Measurements from ENCODE around the gene KRTAP19-2. TPM values are rescaled to one million over a fixed set of nuclear protein-coding genes. Genes with fewer than 3 reads are reported as not detected.

Gene KRTAP19-2
- polyA plus RNA-seq, 3 donors from 2014 or later = not detected

DNA sequence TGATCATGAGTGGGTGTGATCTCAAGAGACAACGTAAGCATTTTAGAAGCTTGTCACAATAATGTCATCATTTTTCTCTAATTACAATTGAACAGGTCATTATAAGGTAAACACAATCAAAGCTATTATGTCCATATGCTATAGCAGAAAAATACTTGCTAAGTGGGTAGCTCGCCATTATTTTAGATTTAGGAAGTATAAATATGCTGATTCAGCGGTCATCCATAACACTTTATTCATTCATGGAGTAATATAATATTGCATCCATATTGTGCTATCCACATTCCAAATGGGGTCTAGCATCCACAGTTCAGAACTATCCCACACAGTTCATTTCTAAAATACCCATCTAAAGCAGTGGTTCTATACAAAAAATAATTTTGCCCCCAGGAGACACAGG is 38.7 kb downstream of the KRTAP19-2 start:
- H3K36me3 Mint-ChIP-seq = no peaks in the 10 kb centered on the region
- H3K4me1 Mint-ChIP-seq = no peaks in the 10 kb centered on the region
- no peaks in the 10 kb centered on the region for H3K27me3 Mint-ChIP-seq (ENCODE audit: low read depth in 3 of 3)
- no peak overlapping the region for H3K27ac Mint-ChIP-seq
- no peak overlapping the region for H3K4me3 Mint-ChIP-seq
- peaks cover 2 to 29% (median 6%) of the 10 kb centered on the region in 6 donors for H3K9me3 Mint-ChIP-seq
- DNase-seq = no peak

DNA sequence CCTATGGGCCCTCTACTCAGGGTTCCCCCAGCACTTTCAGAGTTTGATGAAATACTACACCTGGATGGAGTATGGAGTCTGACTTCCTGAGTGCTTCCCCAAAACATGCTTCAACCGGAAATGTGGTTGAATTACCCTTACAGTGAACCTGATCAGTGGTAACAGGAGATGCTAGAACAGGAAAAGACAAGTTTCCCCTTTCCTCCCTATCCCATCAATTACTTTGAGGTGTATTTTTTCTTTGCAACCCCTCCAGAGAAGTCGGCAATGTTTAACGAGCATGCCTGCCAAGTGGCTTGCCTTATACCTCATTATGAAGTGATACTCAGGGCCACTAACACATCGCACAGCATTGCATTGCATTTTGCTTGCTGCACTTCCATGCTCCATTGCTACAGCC is 40.2 kb downstream of the KRTAP19-2 start:
- DNase-seq = no peak
- H3K9me3 Mint-ChIP-seq = peaks cover 2 to 33% (median 7%) of the 10 kb centered on the region in 6 donors
- no peak overlapping the region for H3K27ac Mint-ChIP-seq
- no peaks in the 10 kb centered on the region for H3K4me1 Mint-ChIP-seq
- H3K27me3 Mint-ChIP-seq (ENCODE audit: low read depth in 3 of 3) = no peaks in the 10 kb centered on the region
- H3K36me3 Mint-ChIP-seq = no peaks in the 10 kb centered on the region
- no peak overlapping the region for H3K4me3 Mint-ChIP-seq

GRCh38 chr21:30444204-30444603 is 43.0 kb downstream of the KRTAP19-2 start:
- Mint-ChIP-seq H3K9me3 (peaks cover 12 to 48% (median 13%) of the 10 kb centered on the region in 6 donors), H3K4me3 (no peak overlapping the region), H3K36me3 (no peaks in the 10 kb centered on the region), H3K27ac (no peak overlapping the region), H3K4me1 (no peaks in the 10 kb centered on the region), H3K27me3 (ENCODE audit: low read depth in 3 of 3) (no peaks in the 10 kb centered on the region)
- DNase-seq = no peak

GRCh38 chr21:30443226-30443625 is 44.0 kb downstream of the KRTAP19-2 start:
- no peak for DNase-seq
- no peaks in the 10 kb centered on the region for H3K4me1 Mint-ChIP-seq
- no peak overlapping the region for H3K4me3 Mint-ChIP-seq
- H3K9me3 Mint-ChIP-seq = peaks cover 12 to 54% (median 13%) of the 10 kb centered on the region in 6 donors
- H3K36me3 Mint-ChIP-seq = no peaks in the 10 kb centered on the region
- no peak overlapping the region for H3K27ac Mint-ChIP-seq
- H3K27me3 Mint-ChIP-seq (ENCODE audit: low read depth in 3 of 3) = no peaks in the 10 kb centered on the region

GRCh38 chr21:30439975-30440374 is 47.3 kb downstream of the KRTAP19-2 start, which contains the start of gene KRTAP15-1:
KRTAP15-1 (plus strand) TSS chr21:30440275; CDS start chr21:30440328, 53 bp downstream.
- peaks cover 0 to 2% (median 0%) of the 10 kb centered on the region in 3 donors for H3K27me3 Mint-ChIP-seq (ENCODE audit: low read depth in 3 of 3)
- no peaks in the 10 kb centered on the region for H3K36me3 Mint-ChIP-seq
- H3K9me3 Mint-ChIP-seq = peaks cover 10 to 57% (median 16%) of the 10 kb centered on the region in 6 donors
- no peak for DNase-seq
- no peaks in the 10 kb centered on the region for H3K4me1 Mint-ChIP-seq
- H3K4me3 Mint-ChIP-seq = no peak within 1 kb of the TSS
- no peak within 1 kb of the TSS for H3K27ac Mint-ChIP-seq

Other genes starting within 250 kb of the KRTAP19-2 start
- not detected for gene KRTAP24-1, start 204.5 kb downstream of the KRTAP19-2 start, polyA plus RNA-seq
- not detected for gene KRTAP25-1, start 197.9 kb downstream of the KRTAP19-2 start, polyA plus RNA-seq
- gene KRTAP26-1, start 167.1 kb downstream of the KRTAP19-2 start, polyA plus RNA-seq = not detected
- gene KRTAP27-1, start 149.7 kb downstream of the KRTAP19-2 start, polyA plus RNA-seq = not detected
- gene KRTAP23-1, start 138.8 kb downstream of the KRTAP19-2 start, polyA plus RNA-seq = not detected
- not detected for gene KRTAP13-2, start 115.2 kb downstream of the KRTAP19-2 start, polyA plus RNA-seq
- not detected for gene KRTAP13-1, start 91.4 kb downstream of the KRTAP19-2 start, polyA plus RNA-seq
- not detected for gene KRTAP13-3, start 61.5 kb downstream of the KRTAP19-2 start, polyA plus RNA-seq
- not detected for gene KRTAP13-4, start 57.2 kb downstream of the KRTAP19-2 start, polyA plus RNA-seq
- not detected for gene KRTAP15-1, start 47.2 kb downstream of the KRTAP19-2 start, polyA plus RNA-seq
- gene KRTAP19-1, start 7.1 kb downstream of the KRTAP19-2 start, polyA plus RNA-seq = not detected
- not detected for gene KRTAP19-3, start 4.6 kb upstream of the KRTAP19-2 start, polyA plus RNA-seq
- gene KRTAP19-4, start 9.7 kb upstream of the KRTAP19-2 start, polyA plus RNA-seq = not detected
- not detected for gene KRTAP19-5, start 14.7 kb upstream of the KRTAP19-2 start, polyA plus RNA-seq
- gene KRTAP19-6, start 54.4 kb upstream of the KRTAP19-2 start, polyA plus RNA-seq = not detected
- not detected for gene KRTAP19-7, start 73.9 kb upstream of the KRTAP19-2 start, polyA plus RNA-seq
- gene KRTAP22-2, start 103.0 kb upstream of the KRTAP19-2 start, polyA plus RNA-seq = not detected
- gene KRTAP6-3, start 105.0 kb upstream of the KRTAP19-2 start, polyA plus RNA-seq = not detected
- not detected for gene KRTAP6-2, start 111.5 kb upstream of the KRTAP19-2 start, polyA plus RNA-seq
- gene KRTAP22-1, start 113.7 kb upstream of the KRTAP19-2 start, polyA plus RNA-seq = not detected
- not detected for gene KRTAP6-1, start 126.5 kb upstream of the KRTAP19-2 start, polyA plus RNA-seq
- not detected for gene KRTAP20-1, start 129.0 kb upstream of the KRTAP19-2 start, polyA plus RNA-seq
- gene KRTAP20-4, start 133.2 kb upstream of the KRTAP19-2 start, polyA plus RNA-seq = not detected
- not detected for gene KRTAP20-2, start 147.8 kb upstream of the KRTAP19-2 start, polyA plus RNA-seq
- not detected for gene KRTAP20-3, start 155.4 kb upstream of the KRTAP19-2 start, polyA plus RNA-seq
- not detected for gene KRTAP21-3, start 231.3 kb upstream of the KRTAP19-2 start, polyA plus RNA-seq

Data from immature natural killer cell (primary cell).